Measurements from ENCODE around the gene C1RL.

GRCh38 chr12:7079826-7080125, 29.2 kb downstream of the C1RL start:
- no peak for TF ChIP-seq POLR2A (IDR thresholded peaks at IDR 0.05; ENCODE audit: low read depth, low read length)
- no peak for TF ChIP-seq ELK1 (IDR thresholded peaks at IDR 0.05; ENCODE audit: borderline replicate concordance, low read depth, low read length)
- no peak for TF ChIP-seq CTCF (conservative IDR thresholded peaks at IDR 0.05; ENCODE audit: low read depth, low read length)
- no peak for TF ChIP-seq RCOR1 (IDR thresholded peaks at IDR 0.05; ENCODE audit: insufficient replicate concordance, low read length)
- TF ChIP-seq USF2 (IDR thresholded peaks at IDR 0.05; ENCODE audit: low read depth, low read length): no peak
- TF ChIP-seq FOS (IDR thresholded peaks at IDR 0.05; ENCODE audit: low read depth, low read length): peak; percentile 70
- no peak for TF ChIP-seq NFE2L2 (IDR thresholded peaks at IDR 0.05; ENCODE audit: low read depth, low read length)
- TF ChIP-seq CEBPB (IDR thresholded peaks at IDR 0.05; ENCODE audit: low read depth, low read length): no peak
- no peak for TF ChIP-seq RFX5 (IDR thresholded peaks at IDR 0.05; ENCODE audit: low read depth, low read length)
- no peak for TF ChIP-seq SMC3 (IDR thresholded peaks at IDR 0.05; ENCODE audit: low read depth, low read length)
- no peak for TF ChIP-seq MAFK (IDR thresholded peaks at IDR 0.05; ENCODE audit: low read depth, low read length)

Measured in IMR-90 (cell line).